IMR-90 (cell line): ENCODE data around the gene TRIM6. TPM values are rescaled to one million over a fixed set of nuclear protein-coding genes. Genes with fewer than 3 reads are reported as not detected.

ENCODE experiments used
- ATAC-seq: fragments of 200-7000 bp; cut with Tn5 transposase; 2 replicates; pipeline ENCODE4 v1.9.1; 2020; ENCODE audit warnings: low read depth, mild to moderate bottlenecking, moderate library complexity
- BruUV-seq: library from RNA; stranded (reverse); fragments of 400-500 nt; replicated peaks from 2 replicates; lab custom pipeline; 2021; lab: Mats Ljungman, UMichigan
- CTCF ChIA-PET: fragments of 300-600 bp; formaldehyde crosslinking; extraction: SDS; loops from one replicate; lab custom pipeline; 2021; ENCODE audit warnings: antibody characterized with exemption; lab: Yijun Ruan, JAX
- POLR2A ChIA-PET: fragments of 300-600 bp; sonication (Branson Sonifier 250); formaldehyde crosslinking; loops from one replicate; lab custom pipeline; 2022; ENCODE audit warnings: antibody characterized with exemption; ENCODE audit not compliant: unreplicated experiment; lab: Charles Lee
- DNase-seq: peaks from one replicate; pipeline ENCODE4 v3.0.0; 2013
- H2AFZ ChIP-seq: replicated peaks from 2 replicates; pipeline ENCODE3; 2013; ENCODE audit warnings: low read length, mild to moderate bottlenecking; ENCODE audit not compliant: poor library complexity
- H2AK5ac ChIP-seq: 2 replicates; pipeline ENCODE4 v1.6.1; 2013; ENCODE audit warnings: low read depth, low read length, inconsistent platforms
- H2AK9ac ChIP-seq: replicated peaks from 2 replicates; pipeline ENCODE3; 2013; ENCODE audit warnings: mild to moderate bottlenecking, low read depth, low read length, moderate library complexity; ENCODE audit not compliant: poor library complexity
- H2BK120ac ChIP-seq: 2 replicates; pipeline ENCODE4 v1.6.1; 2013; ENCODE audit warnings: low read depth, low read length, inconsistent platforms
- H2BK15ac ChIP-seq: 3 replicates; pipeline ENCODE4 v1.6.1; 2013; ENCODE audit warnings: low read depth, low read length, inconsistent platforms
- H2BK20ac ChIP-seq: 2 replicates; pipeline ENCODE4 v1.6.1; 2013; ENCODE audit warnings: low read depth, mild to moderate bottlenecking, inconsistent platforms, low read length, moderate library complexity
- H2BK5ac ChIP-seq: 2 replicates; pipeline ENCODE4 v1.6.1; 2013; ENCODE audit warnings: mild to moderate bottlenecking, low read depth, low read length, inconsistent platforms; ENCODE audit not compliant: poor library complexity, severe bottlenecking
- H3K14ac ChIP-seq: replicated peaks from 2 replicates; pipeline ENCODE4 v1.6.1; 2013; ENCODE audit warnings: low read depth, low read length, inconsistent platforms
- H3K18ac ChIP-seq: 2 replicates; pipeline ENCODE4 v1.6.1; 2013; ENCODE audit warnings: low read depth, low read length, control low read depth
- H3K23ac ChIP-seq: 2 replicates; pipeline ENCODE4 v1.6.1; 2013; ENCODE audit warnings: low read depth, low read length, inconsistent platforms
- H3K27ac ChIP-seq: 2 replicates; pipeline ENCODE4 v1.5.1; 2013; ENCODE audit warnings: mild to moderate bottlenecking, control low read depth, low read length; ENCODE audit not compliant: insufficient read depth
- H3K27me3 ChIP-seq: 2 replicates; pipeline ENCODE4 v1.6.1; 2013; ENCODE audit warnings: low read length; ENCODE audit not compliant: control insufficient read depth, insufficient read depth
- H3K36me3 ChIP-seq: 2 replicates; pipeline ENCODE4 v1.6.1; 2013; ENCODE audit warnings: low read length, mixed read lengths; ENCODE audit not compliant: control insufficient read depth, insufficient read depth
- H3K4ac ChIP-seq: 2 replicates; pipeline ENCODE4 v1.6.1; 2013; ENCODE audit warnings: low read depth, low read length, inconsistent platforms
- H3K4me1 ChIP-seq: 2 replicates; pipeline ENCODE4 v1.6.1; 2013; ENCODE audit warnings: low read length, mixed read lengths; ENCODE audit not compliant: control insufficient read depth, insufficient read depth
- H3K4me2 ChIP-seq: 2 replicates; pipeline ENCODE4 v1.6.1; 2013; ENCODE audit warnings: low read depth, mild to moderate bottlenecking, control low read depth, low read length, moderate library complexity
- H3K4me3 ChIP-seq: 2 replicates; pipeline ENCODE4 v1.5.1; 2013; ENCODE audit warnings: low read depth, mild to moderate bottlenecking, control low read depth, low read length, moderate library complexity; ENCODE audit not compliant: insufficient read depth
- H3K56ac ChIP-seq: 2 replicates; pipeline ENCODE4 v1.6.1; 2013; ENCODE audit warnings: low read length, inconsistent platforms; ENCODE audit not compliant: insufficient read depth; ENCODE audit errors: extremely low read depth
- H3K79me1 ChIP-seq, 2 experiments: 2 replicates each; pipeline ENCODE4 v1.6.1; 2013; ENCODE audit warnings: low read length in 2 of 2, inconsistent platforms in 1 of 2, low read depth in 1 of 2
- H3K9ac ChIP-seq: 2 replicates; pipeline ENCODE4 v1.6.1; 2013; ENCODE audit warnings: low read depth, low read length, control low read depth
- H3K9me1 ChIP-seq: 2 replicates; pipeline ENCODE4 v1.6.1; 2013; ENCODE audit warnings: low read length, inconsistent platforms; ENCODE audit not compliant: insufficient read depth
- H3K9me3 ChIP-seq: 2 replicates; pipeline ENCODE4 v1.6.1; 2013; ENCODE audit warnings: low read length; ENCODE audit not compliant: control insufficient read depth, insufficient read depth
- H4K20me1 ChIP-seq: 2 replicates; pipeline ENCODE4 v1.6.1; 2013; ENCODE audit warnings: low read length, inconsistent platforms; ENCODE audit not compliant: insufficient read depth
- H4K5ac ChIP-seq: 2 replicates; pipeline ENCODE4 v1.6.1; 2013; ENCODE audit warnings: mild to moderate bottlenecking, low read depth, low read length, control low read depth
- H4K8ac ChIP-seq, 2 experiments: 2 replicates each; pipeline ENCODE4 v1.6.1; 2013; ENCODE audit warnings: low read depth in 2 of 2, low read length in 2 of 2, control low read depth in 1 of 2, inconsistent platforms in 1 of 2
- H4K91ac ChIP-seq: 2 replicates; pipeline ENCODE4 v1.6.1; 2013; ENCODE audit warnings: low read depth, low read length, inconsistent platforms; ENCODE audit not compliant: insufficient read depth
- BHLHE40 ChIP-seq: fragments of 150-350 bp; IDR thresholded peaks from 2 replicates; pipeline ENCODE4 v1.6.1; 2016; ENCODE audit warnings: mild to moderate bottlenecking, low read depth, low read length
- CEBPB ChIP-seq: IDR thresholded peaks from 2 replicates; pipeline ENCODE4 v1.6.1; 2012; ENCODE audit warnings: low read depth, low read length, improper control_type of control experiment
- RFX5 ChIP-seq: IDR thresholded peaks from 2 replicates; pipeline ENCODE4 v1.8.0; 2012; ENCODE audit warnings: low read depth, mild to moderate bottlenecking, low read length, moderate library complexity
- WGBS, 2 experiments: methylation state at CpG; one replicate each; pipeline versions ENCODE4 v1.1.5 to v1.1.7; 2013; ENCODE audit warnings: missing lambda C conversion rate in 2 of 2; ENCODE audit not compliant: insufficient read length in 1 of 2; ENCODE audit errors: extremely low coverage in 2 of 2; 5-methylcytosine and 5-hydroxymethylcytosine counted together
- dilution Hi-C: fragments of 300-500 bp; cut with HindIII; formaldehyde crosslinking; loops from one replicate; pipeline ENCODE4 v1.14.3; 2018; ENCODE audit warnings: low sequenced_read_pairs; ENCODE audit not compliant: unreplicated experiment
- in situ Hi-C: fragments of 300-500 bp; cut with MboI; formaldehyde crosslinking; loops from 3 replicates; pipeline ENCODE4 v1.14.3; 2019; ENCODE audit warnings: low sequenced_read_pairs, inconsistent platforms, mixed read lengths
- intact Hi-C: fragments of 100-400 bp; cut with micrococcal nuclease; formaldehyde crosslinking; loops from 2 replicates; pipeline ENCODE4 v1.10.0; 2022
- polyA plus RNA-seq, 3 experiments: library from polyadenylated mRNA; depleted of rRNA; stranded (reverse); fragments of >200 nt; gene quantifications; 2 replicates each; pipeline ENCODE4 v1.2.3, GENCODE V29; 2012; ENCODE audit warnings: low replicate concordance in 1 of 3
- total RNA-seq: library from RNA; depleted of rRNA; stranded (reverse); fragments of >200 nt; gene quantifications from 2 replicates; pipeline ENCODE4 v1.2.3, GENCODE V29; 2012
- TF ChIP-seq, protein P1 (sequence below): fragments of 150-350 bp; IDR thresholded peaks from 2 replicates; pipeline ENCODE4 v1.6.1; 2016; ENCODE audit warnings: low read depth, mild to moderate bottlenecking, low read length, moderate library complexity, borderline replicate concordance

Gene TRIM6
- total and polyA plus RNA-seq, 2 of the 4 experiments (the other 2 are of a cell fraction) = 3.9 to 4.7 TPM

- no peak for DNase-seq
- dilution Hi-C loops (no loop called here), in situ Hi-C loops (no loop called here), intact Hi-C loops (no loop called here)
- no peak overlapping the region for H3K18ac ChIP-seq
- POLR2A ChIA-PET = no interaction called here
- H3K4me3 ChIP-seq = no peak overlapping the region
- H2AK5ac ChIP-seq = no peak overlapping the region
- no peak overlapping the region for H2BK120ac ChIP-seq
- H2BK15ac ChIP-seq = no peak overlapping the region
- H3K4me2 ChIP-seq = no peak overlapping the region
- WGBS, 2 experiments = no CpG with 5 or more reads among the region's 5 CpGs
- H3K4ac ChIP-seq = no peak overlapping the region
- no peak overlapping the region for H2AK9ac ChIP-seq
- no peaks in the 10 kb centered on the region for H3K4me1 ChIP-seq
- H2BK5ac ChIP-seq = no peak overlapping the region
- H3K9me3 ChIP-seq = no peaks in the 10 kb centered on the region
- H3K79me1 ChIP-seq = no peaks in the 10 kb centered on the region; a peak in 1 of 4 replicates
- H3K9ac ChIP-seq = no peak overlapping the region
- no peak overlapping the region for H3K14ac ChIP-seq
- H2AFZ ChIP-seq = no peak overlapping the region
- H4K5ac ChIP-seq = no peak overlapping the region
- H4K91ac ChIP-seq = no peak overlapping the region
- no peak overlapping the region for H3K27ac ChIP-seq
- H3K23ac ChIP-seq = no peak overlapping the region
- H3K36me3 ChIP-seq = peaks cover 7% of the 10 kb centered on the region
- H2BK20ac ChIP-seq = no peak overlapping the region
- no peak overlapping the region for H4K8ac ChIP-seq
- no peak for ATAC-seq
- BruUV-seq = no TSS peak
- no peaks in the 10 kb centered on the region for H4K20me1 ChIP-seq
- TF ChIP-seq CEBPB (no peak), RFX5 (no peak), BHLHE40 (no peak)
- TF ChIP-seq, protein P1, sequence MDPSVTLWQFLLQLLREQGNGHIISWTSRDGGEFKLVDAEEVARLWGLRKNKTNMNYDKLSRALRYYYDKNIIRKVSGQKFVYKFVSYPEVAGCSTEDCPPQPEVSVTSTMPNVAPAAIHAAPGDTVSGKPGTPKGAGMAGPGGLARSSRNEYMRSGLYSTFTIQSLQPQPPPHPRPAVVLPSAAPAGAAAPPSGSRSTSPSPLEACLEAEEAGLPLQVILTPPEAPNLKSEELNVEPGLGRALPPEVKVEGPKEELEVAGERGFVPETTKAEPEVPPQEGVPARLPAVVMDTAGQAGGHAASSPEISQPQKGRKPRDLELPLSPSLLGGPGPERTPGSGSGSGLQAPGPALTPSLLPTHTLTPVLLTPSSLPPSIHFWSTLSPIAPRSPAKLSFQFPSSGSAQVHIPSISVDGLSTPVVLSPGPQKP = no peak
- CTCF ChIA-PET = interaction anchor here (0.6 kb wide), 1 partner anchor 893 kb away, joined by 4 read pairs; no protein-coding TSS in a partner anchor
- no peak overlapping the region for H3K56ac ChIP-seq
- no peaks in the 10 kb centered on the region; the same call in 1 of the 2 replicates for H3K9me1 ChIP-seq
- no peaks in the 10 kb centered on the region for H3K27me3 ChIP-seq
Observed at GRCh38 chr11:5631969-5632635, 35.7 kb downstream of the TRIM6 start.
